DMS79 treated with DMSO at 0.1 percent for 48 hours (cell line): ENCODE results near the gene MYO7B.

Experiments used
- DNase-seq: peaks from one replicate; lab custom pipeline; 2025; lab: John Stamatoyannopoulos, UW

MYO7B gene

GRCh38 chr2:127626175-127626574, 90.7 kb downstream of the MYO7B start:
- no peak for DNase-seq

GRCh38 chr2:127626917-127627739, 91.6 kb downstream of the MYO7B start:
- DNase-seq: no peak

- DNase-seq: no peak
These were observed 92.5 kb downstream of the MYO7B start for GRCh38 chr2:127627740-127628571.

- DNase-seq: no peak
These were observed 93.5 kb downstream of the MYO7B start for GRCh38 chr2:127628767-127629614.

- no peak for DNase-seq
These were observed 94.2 kb downstream of the MYO7B start for GRCh38 chr2:127629637-127630036.

GRCh38 chr2:127630096-127630863, 94.8 kb downstream of the MYO7B start:
- DNase-seq: no peak

GRCh38 chr2:127630864-127631540, 95.5 kb downstream of the MYO7B start:
- DNase-seq: no peak

GRCh38 chr2:127631541-127631996, 96.1 kb downstream of the MYO7B start:
- DNase-seq: no peak

- DNase-seq: no peak
These were observed 96.6 kb downstream of the MYO7B start for GRCh38 chr2:127631997-127632581.

- DNase-seq: no peak
These were observed 97.4 kb downstream of the MYO7B start for GRCh38 chr2:127632592-127633489.

- no peak for DNase-seq
These were observed 98.1 kb downstream of the MYO7B start for GRCh38 chr2:127633556-127634065.

- DNase-seq: no peak
These were observed 98.7 kb downstream of the MYO7B start for GRCh38 chr2:127634066-127634617.

- DNase-seq: no peak
These were observed 99.3 kb downstream of the MYO7B start for GRCh38 chr2:127634626-127635379.

GRCh38 chr2:127635380-127636237, 100.1 kb downstream of the MYO7B start:
- DNase-seq: no peak

GRCh38 chr2:127636248-127637235, 101.1 kb downstream of the MYO7B start:
- no peak for DNase-seq

- DNase-seq: no peak
These were observed 101.8 kb downstream of the MYO7B start for GRCh38 chr2:127637236-127637630.
